SK-N-MC (cell line): ENCODE measurements around the gene EBP.

ENCODE experiments used
- DNase-seq: peaks from one replicate; pipeline ENCODE4 v3.0.0-alpha.2; 2011; ENCODE audit warnings: low read depth, low spot score
- H3K27ac ChIP-seq: fragments of 200-600 bp; sonication (generic); 2 replicates; pipeline ENCODE4 v1.5.1; 2016; ENCODE audit warnings: mixed run types
- H3K36me3 ChIP-seq: fragments of 200-600 bp; sonication (generic); 2 replicates; pipeline ENCODE4 v1.6.1; 2017; ENCODE audit warnings: antibody characterized with exemption, low read length, mixed read lengths; ENCODE audit not compliant: insufficient read depth
- H3K4me3 ChIP-seq: fragments of 200-600 bp; sonication (generic); 2 replicates; pipeline ENCODE4 v1.5.1; 2016
- H3K9ac ChIP-seq: fragments of 200-600 bp; sonication (generic); 2 replicates; pipeline ENCODE4 v1.8.0; 2017; ENCODE audit warnings: mixed run types, mixed read lengths; ENCODE audit not compliant: insufficient read length
- H3K9me3 ChIP-seq: fragments of 200-600 bp; sonication (generic); 2 replicates; pipeline ENCODE4 v1.6.1; 2017; ENCODE audit warnings: low read depth, mild to moderate bottlenecking, antibody characterized with exemption, low read length, moderate library complexity, mixed read lengths
- EZH2 ChIP-seq: fragments of 200-600 bp; sonication (generic); IDR thresholded peaks from one replicate; pipeline ENCODE4 v1.6.1; 2017; ENCODE audit warnings: antibody characterized with exemption
- FOXP2 ChIP-seq: optimal IDR thresholded peaks from 2 replicates; pipeline ENCODE3; 2011; ENCODE audit warnings: mild to moderate bottlenecking, moderate library complexity; ENCODE audit not compliant: insufficient read depth; ENCODE audit errors: extremely low read length, control extremely low read depth
- POLR2AphosphoS5 ChIP-seq: IDR thresholded peaks from 2 replicates; pipeline ENCODE4 v1.6.1; 2012; ENCODE audit warnings: mild to moderate bottlenecking, low read depth, low read length, borderline replicate concordance

Gene EBP

DNA sequence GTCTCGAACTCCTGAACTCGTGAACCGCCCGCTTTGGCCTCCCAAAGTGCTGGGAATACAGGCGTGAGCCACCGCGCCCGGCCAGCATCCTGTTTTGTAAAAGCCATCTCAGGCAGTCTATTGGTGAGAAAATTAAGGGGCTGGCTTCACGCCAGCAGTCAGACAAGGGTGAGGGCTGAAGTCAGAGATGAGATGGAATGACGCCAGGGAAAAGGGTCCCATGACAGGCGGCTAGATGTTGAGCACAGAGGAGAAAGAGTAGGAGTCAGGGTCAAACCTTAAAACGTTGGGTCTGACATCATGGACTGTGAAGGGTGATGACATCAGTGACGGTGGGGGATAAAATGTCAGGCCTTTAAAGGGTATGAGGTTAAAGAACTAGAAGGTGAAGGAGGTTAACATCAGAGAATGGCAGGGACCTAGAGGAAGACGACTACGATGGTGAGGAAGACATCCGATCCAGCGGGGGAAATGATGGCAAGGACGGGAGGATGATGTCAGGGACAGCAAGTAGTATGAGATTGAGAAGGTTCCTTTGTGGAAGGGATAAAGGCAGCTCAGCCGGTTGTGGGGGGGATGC lies 52.2 kb downstream of the EBP start:
- Histone ChIP-seq H3K9ac (peak overlapping the region; percentile 99), H3K9me3 (no peaks in the 10 kb centered on the region), H3K27ac (peak overlapping the region; percentile 85; the same call in 1 of the 2 replicates), H3K36me3 (peaks cover 40% of the 10 kb centered on the region), H3K4me3 (peak overlapping the region; percentile 81)
- no peak for DNase-seq
- TF ChIP-seq EZH2: no peak
- no peak for TF ChIP-seq POLR2AphosphoS5
- TF ChIP-seq FOXP2: no peak

GRCh38 chrX:48574270-48575266 lies 53.0 kb downstream of the EBP start, which contains the start of gene RBM3:
Gene RBM3, plus strand, starts transcription at chrX:48574484. Its CDS starts 697 bp downstream, at chrX:48575181.
- Histone ChIP-seq H3K36me3 (peaks cover 48% of the 10 kb centered on the region), H3K4me3 (peak within 1 kb of the TSS; percentile 81), H3K9ac (peak within 1 kb of the TSS; percentile 99), H3K27ac (peak within 1 kb of the TSS; percentile 98), H3K9me3 (no peaks in the 10 kb centered on the region)
- DNase-seq: no peak
- TF ChIP-seq POLR2AphosphoS5 (peak; percentile 85), EZH2 (no peak), FOXP2 (no peak)

DNA sequence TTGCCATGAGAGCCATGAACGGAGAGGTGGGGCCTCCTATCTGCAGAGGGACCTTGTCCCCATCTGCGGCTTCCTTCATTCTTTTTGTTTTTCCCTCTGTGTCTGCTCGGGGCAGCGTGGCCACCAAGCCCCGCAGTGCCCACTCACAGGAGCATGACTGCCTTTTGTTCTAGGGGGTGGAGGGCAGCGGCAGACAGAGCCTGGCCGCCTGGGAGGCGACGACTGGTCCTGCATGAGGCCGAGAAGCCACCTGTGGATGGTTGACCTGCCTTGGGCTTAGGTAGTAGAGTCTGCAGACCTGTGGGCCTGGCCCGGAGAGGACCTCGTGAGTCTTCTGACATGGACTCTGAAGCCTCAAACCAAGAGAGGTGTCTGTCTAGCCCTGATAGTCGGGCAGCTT lies 54.0 kb downstream of the EBP start:
- TF ChIP-seq POLR2AphosphoS5 (no peak), FOXP2 (no peak), EZH2 (no peak)
- no peaks in the 10 kb centered on the region for H3K9me3 ChIP-seq
- peak overlapping the region; percentile 99 for H3K9ac ChIP-seq
- H3K27ac ChIP-seq: 0 out of 2 replicates have a peak overlapping the region, but pooled peaks have one; percentile 98
- no peak for DNase-seq
- H3K4me3 ChIP-seq: peak overlapping the region; percentile 81
- H3K36me3 ChIP-seq: peaks cover 49% of the 10 kb centered on the region

- TF ChIP-seq POLR2AphosphoS5 (no peak), EZH2 (no peak), FOXP2 (no peak)
- Histone ChIP-seq H3K27ac (no peak overlapping the region), H3K9me3 (no peaks in the 10 kb centered on the region), H3K9ac (peak overlapping the region; percentile 99), H3K4me3 (peak overlapping the region; percentile 81), H3K36me3 (peaks cover 49% of the 10 kb centered on the region)
- DNase-seq: no peak
Observed at GRCh38 chrX:48576108-48576507, 54.5 kb downstream of the EBP start.
